H9 (cell line): Measurements from ENCODE around the gene KEAP1. TPM values are rescaled to one million over a fixed set of nuclear protein-coding genes. Genes with fewer than 3 reads are reported as not detected.

ENCODE experiments used
- DNase-seq: peaks from one replicate; pipeline ENCODE4 v3.0.0-alpha.2; 2017
- H2AFZ ChIP-seq: one replicate; pipeline ENCODE4 v1.6.1; 2013; ENCODE audit warnings: mild to moderate bottlenecking, low read length, control low read depth, moderate library complexity
- H2AK5ac ChIP-seq: 2 replicates; pipeline ENCODE4 v1.6.1; 2013; ENCODE audit warnings: low read length, control low read depth, mixed read lengths; ENCODE audit not compliant: insufficient read length
- H2BK120ac ChIP-seq: one replicate; pipeline ENCODE4 v1.6.1; 2013; ENCODE audit warnings: low read depth, mild to moderate bottlenecking, low read length, control low read depth, inconsistent platforms; ENCODE audit not compliant: poor library complexity, severe bottlenecking
- H2BK12ac ChIP-seq: 2 replicates; pipeline ENCODE4 v1.6.1; 2013; ENCODE audit warnings: low read length, control low read depth, mixed read lengths, low read depth; ENCODE audit not compliant: insufficient read length
- H2BK15ac ChIP-seq: 2 replicates; pipeline ENCODE4 v1.6.1; 2013; ENCODE audit warnings: low read depth, low read length, control low read depth
- H2BK20ac ChIP-seq: one replicate; pipeline ENCODE4 v1.6.1; 2013; ENCODE audit warnings: low read depth, mild to moderate bottlenecking, low read length, control low read depth, inconsistent platforms; ENCODE audit not compliant: poor library complexity, severe bottlenecking
- H2BK5ac ChIP-seq: 2 replicates; pipeline ENCODE4 v1.6.1; 2013; ENCODE audit warnings: low read length, control low read depth, mixed read lengths; ENCODE audit not compliant: insufficient read length
- H3K14ac ChIP-seq: 2 replicates; pipeline ENCODE4 v1.6.1; 2013; ENCODE audit warnings: low read length, control low read depth; ENCODE audit not compliant: insufficient read depth
- H3K18ac ChIP-seq: 2 replicates; pipeline ENCODE4 v1.6.1; 2013; ENCODE audit warnings: low read depth, mild to moderate bottlenecking, mixed read lengths, low read length, control low read depth; ENCODE audit not compliant: insufficient read length
- H3K23ac ChIP-seq: 2 replicates; pipeline ENCODE4 v1.6.1; 2013; ENCODE audit warnings: low read length, control low read depth, mixed read lengths, low read depth; ENCODE audit not compliant: insufficient read length
- H3K23me2 ChIP-seq: 2 replicates; pipeline ENCODE4 v1.6.1; 2013; ENCODE audit warnings: low read depth, mild to moderate bottlenecking, mixed read lengths, low read length, control low read depth; ENCODE audit not compliant: insufficient read length, poor library complexity, severe bottlenecking
- H3K27ac ChIP-seq: 2 replicates; pipeline ENCODE4 v1.5.1; 2013; ENCODE audit warnings: low read length, control low read depth, mixed read lengths, low read depth; ENCODE audit not compliant: insufficient read length
- H3K27me3 ChIP-seq: 2 replicates; pipeline ENCODE4 v1.6.1; 2013; ENCODE audit warnings: low read length, control low read depth, inconsistent platforms; ENCODE audit not compliant: insufficient read depth
- H3K4ac ChIP-seq: 2 replicates; pipeline ENCODE4 v1.6.1; 2013; ENCODE audit warnings: low read depth, mild to moderate bottlenecking, control low read depth, inconsistent platforms, low read length, moderate library complexity
- H3K4me1 ChIP-seq: 2 replicates; pipeline ENCODE4 v1.6.1; 2013; ENCODE audit warnings: low read length, control low read depth, inconsistent platforms; ENCODE audit not compliant: insufficient read depth
- H3K4me2 ChIP-seq: 2 replicates; pipeline ENCODE4 v1.6.1; 2013; ENCODE audit warnings: low read length, control low read depth, mixed read lengths; ENCODE audit not compliant: insufficient read length, insufficient read depth
- H3K56ac ChIP-seq: 2 replicates; pipeline ENCODE4 v1.6.1; 2013; ENCODE audit warnings: low read depth, mild to moderate bottlenecking, mixed read lengths, low read length, control low read depth; ENCODE audit not compliant: insufficient read length
- H3K79me1 ChIP-seq: 2 replicates; pipeline ENCODE4 v1.6.1; 2013; ENCODE audit warnings: low read depth, mild to moderate bottlenecking, moderate library complexity, low read length, control low read depth, inconsistent platforms; ENCODE audit not compliant: insufficient read depth, poor library complexity, severe bottlenecking
- H3K79me2 ChIP-seq: 2 replicates; pipeline ENCODE4 v1.6.1; 2013; ENCODE audit warnings: low read length, control low read depth, inconsistent platforms; ENCODE audit not compliant: insufficient read depth
- H3K9ac ChIP-seq: 2 replicates; pipeline ENCODE4 v1.6.1; 2013; ENCODE audit warnings: low read length, control low read depth, mixed read lengths; ENCODE audit not compliant: insufficient read length; ENCODE audit errors: extremely low read depth
- H3K9me3 ChIP-seq: one replicate; pipeline ENCODE4 v1.6.1; 2013; ENCODE audit warnings: low read depth, low read length, inconsistent platforms; ENCODE audit not compliant: control insufficient read depth
- H3T11ph ChIP-seq: one replicate; pipeline ENCODE4 v1.6.1; 2013; ENCODE audit warnings: mild to moderate bottlenecking, low read length, control low read depth, inconsistent platforms
- H4K20me1 ChIP-seq: one replicate; pipeline ENCODE4 v1.6.1; 2013; ENCODE audit not compliant: control insufficient read depth, insufficient read length, insufficient read depth
- H4K5ac ChIP-seq: 2 replicates; pipeline ENCODE4 v1.6.1; 2013; ENCODE audit warnings: low read depth, mild to moderate bottlenecking, mixed read lengths, low read length, control low read depth; ENCODE audit not compliant: insufficient read length
- H4K8ac ChIP-seq: replicated peaks from 2 replicates; pipeline ENCODE4 v1.6.1; 2013; ENCODE audit warnings: low read length, control low read depth, mixed read lengths, low read depth; ENCODE audit not compliant: insufficient read length
- H4K91ac ChIP-seq: 2 replicates; pipeline ENCODE4 v1.6.1; 2013; ENCODE audit warnings: low read depth, mild to moderate bottlenecking, moderate library complexity, mixed read lengths, low read length, control low read depth; ENCODE audit not compliant: insufficient read length
- H3K27ac Mint-ChIP-seq, 3 experiments: 2 replicates in 2 of 3; 3 replicates in 1 of 3; pipeline ENCODE4 v1.8.0; 2020 to 2021; ENCODE audit warnings: mixed read lengths in 3 of 3, mild to moderate bottlenecking in 1 of 3, moderate library complexity in 1 of 3
- H3K27me3 Mint-ChIP-seq: 2 replicates; pipeline ENCODE4 v1.8.0; 2021; ENCODE audit warnings: low read depth, mild to moderate bottlenecking, moderate library complexity, mixed read lengths
- H3K36me3 Mint-ChIP-seq, 3 experiments: 2 replicates in 2 of 3; 3 replicates in 1 of 3; pipeline ENCODE4 v1.8.0; 2020 to 2021; ENCODE audit warnings: low read depth in 3 of 3, mixed read lengths in 3 of 3; ENCODE audit not compliant: insufficient read depth in 1 of 3
- H3K4me1 Mint-ChIP-seq, 2 experiments: 2 replicates each; pipeline ENCODE4 v1.8.0; 2020; ENCODE audit warnings: mixed read lengths in 2 of 2
- H3K4me3 Mint-ChIP-seq, 2 experiments: 2 replicates in 1 of 2; 3 replicates in 1 of 2; pipeline ENCODE4 v1.8.0; 2020 to 2021; ENCODE audit warnings: mild to moderate bottlenecking in 2 of 2, mixed read lengths in 2 of 2, moderate library complexity in 1 of 2
- H3K9me3 Mint-ChIP-seq, 2 experiments: 2 replicates in 1 of 2; 3 replicates in 1 of 2; pipeline ENCODE4 v1.8.0; 2020; ENCODE audit warnings: mild to moderate bottlenecking in 2 of 2, mixed read lengths in 2 of 2, moderate library complexity in 1 of 2
- CTCF ChIP-seq: fragments of 200-600 bp; sonication (generic); conservative IDR thresholded peaks from 3 replicates; pipeline ENCODE4 v1.8.0; 2021; ENCODE audit warnings: antibody characterized with exemption, mild to moderate bottlenecking
- WGBS: extraction: QIAGEN DNeasy Blood & Tissue Kit; methylation state at CpG from one replicate; pipeline ENCODE4 v1.1.7; 2013; ENCODE audit warnings: missing lambda C conversion rate, low lambda C conversion rate, mixed read lengths; ENCODE audit not compliant: insufficient read length; ENCODE audit errors: extremely low coverage; 5-methylcytosine and 5-hydroxymethylcytosine counted together
- total RNA-seq: library from RNA; stranded (reverse); gene quantifications from 2 replicates; pipeline ENCODE4 v1.2.1, GENCODE V29; 2021

Gene KEAP1
- total RNA-seq, 1 experiment from 2014 or later, result 88.7 TPM

DNA sequence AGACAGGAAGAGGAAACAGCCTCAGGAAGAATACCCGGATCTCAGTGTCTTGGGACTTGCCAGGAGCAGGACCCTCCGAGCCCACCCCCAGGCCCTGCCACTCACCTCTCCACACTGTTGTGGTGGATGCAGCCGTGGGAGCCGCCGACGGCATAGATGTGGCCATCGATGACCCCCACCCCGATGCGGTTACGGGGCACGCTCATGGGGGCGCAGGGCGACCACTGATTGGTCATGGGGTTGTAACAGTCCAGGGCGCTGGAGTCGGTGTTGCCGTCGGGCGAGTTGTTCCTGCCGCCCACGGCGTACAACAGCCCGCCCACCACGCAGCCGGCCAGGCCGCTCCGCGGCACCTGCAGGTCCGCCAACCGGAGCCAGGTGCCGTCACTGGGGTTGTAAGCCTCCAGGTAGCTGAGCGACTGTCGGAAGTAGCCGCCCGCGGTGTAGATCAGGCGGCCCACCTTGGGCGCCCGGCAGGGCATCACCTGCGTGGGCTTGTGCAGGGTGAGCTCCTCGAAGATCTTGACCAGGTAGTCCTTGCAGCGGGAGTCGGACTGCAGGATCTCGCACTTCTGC lies 11.6 kb downstream of the KEAP1 start:
- Histone ChIP-seq H3K27ac (no peak overlapping the region), H3K27me3 (no peaks in the 10 kb centered on the region), H3K18ac (no peak overlapping the region), H3K79me2 (no peaks in the 10 kb centered on the region), H2AFZ (no peak overlapping the region), H3K4me1 (no peaks in the 10 kb centered on the region), H3K23ac (no peak overlapping the region), H4K5ac (no peak overlapping the region), H3K56ac (no peak overlapping the region), H3K9me3 (no peaks in the 10 kb centered on the region), H2BK120ac (no peak overlapping the region), H3K4me2 (no peak overlapping the region), H2BK12ac (no peak overlapping the region), H3K79me1 (peaks cover 6% of the 10 kb centered on the region), H2BK15ac (no peak overlapping the region), H3K14ac (no peak overlapping the region), H3K9ac (no peak overlapping the region), H3K4ac (no peak overlapping the region), H3T11ph (no peak overlapping the region), H3K23me2 (no peaks in the 10 kb centered on the region), H4K91ac (no peak overlapping the region), H4K20me1 (no peaks in the 10 kb centered on the region), H2AK5ac (no peak overlapping the region), H2BK5ac (no peak overlapping the region), H2BK20ac (no peak overlapping the region), H4K8ac (no peak overlapping the region)
- no peak overlapping the region; a peak in 1 of 7 replicates for H3K27ac Mint-ChIP-seq
- no peak for TF ChIP-seq CTCF
- H3K27me3 Mint-ChIP-seq, result no peaks in the 10 kb centered on the region
- H3K9me3 Mint-ChIP-seq, result no peaks in the 10 kb centered on the region
- no CpG with 5 or more reads among the region's 43 CpGs for WGBS
- peaks cover 29 to 66% (median 65%) of the 10 kb centered on the region in 3 experiments; a peak in 6 of 7 replicates for H3K36me3 Mint-ChIP-seq
- DNase-seq, result no peak
- no peak overlapping the region for H3K4me3 Mint-ChIP-seq
- H3K4me1 Mint-ChIP-seq, result no peaks in the 10 kb centered on the region
